Cerebellar cortex (tissue), 1 donor: ENCODE data around the gene GPR55.

Experiments used
- DNase-seq: peaks from one replicate; pipeline ENCODE4 v3.0.0-alpha.2; 2015; ENCODE audit warnings: low spot score

GPR55 gene

GRCh38 chr2:230866756-230867523 is 58.1 kb downstream of the GPR55 start:
- peak; percentile 45 for DNase-seq

GRCh38 chr2:230865766-230866755 is 59.0 kb downstream of the GPR55 start:
- DNase-seq: peak; percentile 25

- no peak for DNase-seq
Measured at GRCh38 chr2:230865307-230865765, 59.7 kb downstream of the GPR55 start.

- DNase-seq: peak; percentile 40
Measured at GRCh38 chr2:230864605-230865306, 60.3 kb downstream of the GPR55 start, which contains the start of gene ITM2C. TSS of gene ITM2C (plus strand) at chr2:230864942. CDS start at chr2:230865026, 84 bp downstream.

GRCh38 chr2:230864122-230864604 is 60.9 kb downstream of the GPR55 start:
- no peak for DNase-seq

- DNase-seq: no peak
Measured at GRCh38 chr2:230863442-230864121, 61.5 kb downstream of the GPR55 start.

- DNase-seq: no peak
Measured at GRCh38 chr2:230863031-230863430, 62.0 kb downstream of the GPR55 start.

- no peak for DNase-seq
Measured at GRCh38 chr2:230862292-230862691, 62.8 kb downstream of the GPR55 start.

GRCh38 chr2:230861552-230862255 is 63.3 kb downstream of the GPR55 start:
- DNase-seq: no peak
